Large intestine (tissue), 1 donor: ENCODE measurements around the gene TNN. TPM values are rescaled to one million over a fixed set of nuclear protein-coding genes. Genes with fewer than 3 reads are reported as not detected.

ENCODE experiments used
- polyA plus RNA-seq: library from polyadenylated mRNA; unstranded; fragments of 120-200 nt; gene quantifications from one replicate; pipeline ENCODE4 v1.2.1, GENCODE V29; 2013

TNN gene
- polyA plus RNA-seq, 1 donor = 0.70 TPM

Other genes starting within 250 kb of the TNN start
- 98.3 TPM for gene CACYBP, start 67.9 kb upstream of the TNN start, polyA plus RNA-seq
- gene MRPS14, start 44.4 kb upstream of the TNN start, polyA plus RNA-seq = 32.8 TPM
- gene KIAA0040, start 124.9 kb downstream of the TNN start, polyA plus RNA-seq = 12.0 TPM